ENCODE measurements around the gene CASKIN1.
"Not testable (repeated sequence)": the region's sequence is repeated elsewhere in the genome, so short reads cannot be mapped to it uniquely, and the experiment has no call there.

Gene CASKIN1

GRCh38 chr16:2143878-2144485, 52.4 kb downstream of the CASKIN1 start:
- Histone ChIP-seq H3K36me3 (ENCODE audit: insufficient read depth, low read length) (no peaks in the 10 kb centered on the region), H3K4me2 (ENCODE audit: low read length) (no peak overlapping the region), H3K9me3 (ENCODE audit: low read length) (no peaks in the 10 kb centered on the region), H2AFZ (ENCODE audit: low read length) (no peak overlapping the region), H3K27me3 (ENCODE audit: insufficient read depth, low read length) (no peaks in the 10 kb centered on the region), H3K4me1 (ENCODE audit: insufficient read depth, low read length, severe bottlenecking) (peaks cover 5% of the 10 kb centered on the region), H3K9me2 (ENCODE audit: low read depth, low read length) (no peaks in the 10 kb centered on the region), H3K79me2 (ENCODE audit: insufficient read depth, low read length) (no peaks in the 10 kb centered on the region), H4K20me1 (ENCODE audit: insufficient read depth, low read length) (no peaks in the 10 kb centered on the region; the same call in 1 of the 2 replicates), H3F3A (ENCODE audit: insufficient read depth, low read length) (no peaks in the 10 kb centered on the region), H3K27ac (ENCODE audit: low read depth, low read length, poor library complexity, severe bottlenecking) (no peak overlapping the region), H3K9ac (ENCODE audit: low read length) (no peak overlapping the region), H3K4me3 (ENCODE audit: low read depth, low read length, poor library complexity, severe bottlenecking) (no peak overlapping the region)
- no peak for TF ChIP-seq CTCF (IDR thresholded peaks at IDR 0.05; ENCODE audit: low read length)
- TF ChIP-seq EZH2 (IDR thresholded peaks at IDR 0.05; ENCODE audit: borderline replicate concordance, low read length): no peak

GRCh38 chr16:2142942-2143877, 53.2 kb downstream of the CASKIN1 start:
- Histone ChIP-seq H3F3A (ENCODE audit: insufficient read depth, low read length) (no peaks in the 10 kb centered on the region), H3K9me2 (ENCODE audit: low read depth, low read length) (no peaks in the 10 kb centered on the region), H3K36me3 (ENCODE audit: insufficient read depth, low read length) (no peaks in the 10 kb centered on the region), H3K9me3 (ENCODE audit: low read length) (no peaks in the 10 kb centered on the region), H3K4me3 (ENCODE audit: low read depth, low read length, poor library complexity, severe bottlenecking) (no peak overlapping the region), H4K20me1 (ENCODE audit: insufficient read depth, low read length) (no peaks in the 10 kb centered on the region; the same call in 1 of the 2 replicates), H3K79me2 (ENCODE audit: insufficient read depth, low read length) (no peaks in the 10 kb centered on the region), H3K4me2 (ENCODE audit: low read length) (no peak overlapping the region), H3K27me3 (ENCODE audit: insufficient read depth, low read length) (no peaks in the 10 kb centered on the region), H3K27ac (ENCODE audit: low read depth, low read length, poor library complexity, severe bottlenecking) (no peak overlapping the region), H3K4me1 (ENCODE audit: insufficient read depth, low read length, severe bottlenecking) (no peaks in the 10 kb centered on the region), H3K9ac (ENCODE audit: low read length) (no peak overlapping the region), H2AFZ (ENCODE audit: low read length) (no peak overlapping the region)
- TF ChIP-seq CTCF (IDR thresholded peaks at IDR 0.05; ENCODE audit: low read length) (no peak), EZH2 (IDR thresholded peaks at IDR 0.05; ENCODE audit: borderline replicate concordance, low read length) (no peak)

GRCh38 chr16:2135770-2136490, 60.5 kb downstream of the CASKIN1 start, which contains the start of gene PKD1:
PKD1 (minus strand) TSS chr16:2135898; CDS start chr16:2135689, 209 bp downstream.
- H3K4me2 ChIP-seq (ENCODE audit: low read length): peak within 1 kb of the TSS; percentile 83
- not testable (repeated sequence) for H3K9me2 ChIP-seq (ENCODE audit: low read depth, low read length); H3F3A ChIP-seq (ENCODE audit: insufficient read depth, low read length); H3K27me3 ChIP-seq (ENCODE audit: insufficient read depth, low read length); H3K27ac ChIP-seq (ENCODE audit: low read depth, low read length, poor library complexity, severe bottlenecking); H4K20me1 ChIP-seq (ENCODE audit: insufficient read depth, low read length); H3K36me3 ChIP-seq (ENCODE audit: insufficient read depth, low read length); H3K79me2 ChIP-seq (ENCODE audit: insufficient read depth, low read length); H2AFZ ChIP-seq (ENCODE audit: low read length); H3K4me1 ChIP-seq (ENCODE audit: insufficient read depth, low read length, severe bottlenecking); H3K9me3 ChIP-seq (ENCODE audit: low read length)
- H3K9ac ChIP-seq (ENCODE audit: low read length): peak within 1 kb of the TSS; percentile 70
- peak within 1 kb of the TSS; percentile 62 for H3K4me3 ChIP-seq (ENCODE audit: low read depth, low read length, poor library complexity, severe bottlenecking)

DNA sequence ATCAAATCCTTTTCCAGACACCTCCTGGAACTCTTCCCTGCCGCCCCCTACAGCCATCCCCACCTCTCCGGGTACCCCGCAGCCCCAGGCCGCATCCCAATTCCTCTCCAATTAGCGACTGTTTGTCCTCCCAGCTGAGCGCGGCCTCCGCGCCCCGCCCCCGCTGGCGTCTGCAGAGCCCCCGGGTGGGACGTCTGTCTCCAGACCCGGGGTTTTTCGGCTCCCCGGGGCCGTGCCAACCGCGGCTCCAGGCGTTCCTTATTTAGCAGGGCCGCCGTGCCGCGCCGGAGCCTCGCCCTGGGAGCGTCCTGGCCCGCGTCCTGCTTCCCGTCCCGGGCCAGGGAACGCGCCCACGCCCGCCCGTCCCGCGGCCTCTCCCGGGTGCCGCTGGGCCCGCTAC, 61.3 kb downstream of the CASKIN1 start:
- not testable (repeated sequence) for H3K9me2 ChIP-seq (ENCODE audit: low read depth, low read length); H3K36me3 ChIP-seq (ENCODE audit: insufficient read depth, low read length); H3K4me1 ChIP-seq (ENCODE audit: insufficient read depth, low read length, severe bottlenecking); H3K27me3 ChIP-seq (ENCODE audit: insufficient read depth, low read length); H4K20me1 ChIP-seq (ENCODE audit: insufficient read depth, low read length); H3K27ac ChIP-seq (ENCODE audit: low read depth, low read length, poor library complexity, severe bottlenecking); H3K9me3 ChIP-seq (ENCODE audit: low read length); H3F3A ChIP-seq (ENCODE audit: insufficient read depth, low read length); H2AFZ ChIP-seq (ENCODE audit: low read length); H3K79me2 ChIP-seq (ENCODE audit: insufficient read depth, low read length)
- peak overlapping the region; percentile 57; the same call in 1 of the 2 replicates for H3K4me2 ChIP-seq (ENCODE audit: low read length)
- peak overlapping the region; percentile 47; the same call in 1 of the 2 replicates for H3K9ac ChIP-seq (ENCODE audit: low read length)
- H3K4me3 ChIP-seq (ENCODE audit: low read depth, low read length, poor library complexity, severe bottlenecking): peak overlapping the region; percentile 61

DNA sequence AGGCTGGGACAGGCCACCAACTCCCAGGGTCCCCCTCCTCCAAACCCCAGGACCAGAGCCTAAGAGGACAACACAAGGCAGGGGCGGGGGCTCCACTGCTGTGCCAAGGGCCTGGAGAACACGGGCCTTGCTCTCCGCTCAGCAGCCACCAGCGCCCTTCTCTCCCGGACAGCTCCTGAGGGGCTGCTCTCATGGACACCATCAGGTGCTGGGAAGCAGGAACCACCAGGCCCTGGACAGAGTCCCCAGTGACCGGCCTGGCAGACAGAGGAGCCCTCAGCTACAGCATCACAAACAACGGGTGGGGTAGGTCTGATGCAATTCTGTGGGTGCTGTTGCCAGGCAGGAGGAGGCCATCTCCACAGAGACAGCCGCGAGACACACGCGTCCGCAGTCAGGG, 62.6 kb downstream of the CASKIN1 start:
- not testable (repeated sequence) for H3K79me2 ChIP-seq (ENCODE audit: insufficient read depth, low read length); H3K36me3 ChIP-seq (ENCODE audit: insufficient read depth, low read length); H4K20me1 ChIP-seq (ENCODE audit: insufficient read depth, low read length); H2AFZ ChIP-seq (ENCODE audit: low read length); H3K27ac ChIP-seq (ENCODE audit: low read depth, low read length, poor library complexity, severe bottlenecking); H3F3A ChIP-seq (ENCODE audit: insufficient read depth, low read length); H3K9ac ChIP-seq (ENCODE audit: low read length); H3K27me3 ChIP-seq (ENCODE audit: insufficient read depth, low read length); H3K4me3 ChIP-seq (ENCODE audit: low read depth, low read length, poor library complexity, severe bottlenecking); H3K9me3 ChIP-seq (ENCODE audit: low read length); H3K4me2 ChIP-seq (ENCODE audit: low read length); H3K9me2 ChIP-seq (ENCODE audit: low read depth, low read length); H3K4me1 ChIP-seq (ENCODE audit: insufficient read depth, low read length, severe bottlenecking)
